Activated naive CD4-positive, alpha-beta T cell treated with anti-CD3 and anti-CD28 coated beads, Interleukin-2, amount 50 U/mL, for 16 hours (primary cell): ENCODE measurements around the gene TMC6.
"Not testable (repeated sequence)": the region's sequence is repeated elsewhere in the genome, so short reads cannot be mapped to it uniquely, and the experiment has no call there.

Experiments used
- DNase-seq: peaks from one replicate; pipeline ENCODE4 v3.0.0-alpha.2; 2020

The TMC6 gene

GRCh38 chr17:78128551-78129350 is at the start of gene TMC6:
Gene TMC6 (minus strand): TSS chr17:78128755. CDS start chr17:78126832, 1,923 bp downstream.
- peak; percentile 62 for DNase-seq

- peak; percentile 79 for DNase-seq
Observed at GRCh38 chr17:78176548-78177025, 48.0 kb upstream of the TMC6 start.

- no peak for DNase-seq
Observed at GRCh38 chr17:78175643-78175981, 47.1 kb upstream of the TMC6 start.

- DNase-seq = no peak
Observed at GRCh38 chr17:78174870-78175642, 46.5 kb upstream of the TMC6 start.

GRCh38 chr17:78174346-78174869 is 45.9 kb upstream of the TMC6 start:
- no peak for DNase-seq

GRCh38 chr17:78173097-78173715 is 44.7 kb upstream of the TMC6 start:
- DNase-seq = no peak

- no peak for DNase-seq
Observed at GRCh38 chr17:78172249-78173051, 43.9 kb upstream of the TMC6 start.

GRCh38 chr17:78171591-78172248 is 43.2 kb upstream of the TMC6 start:
- not testable (repeated sequence) for DNase-seq

GRCh38 chr17:78170692-78171590 is 42.4 kb upstream of the TMC6 start:
- DNase-seq = no peak

GRCh38 chr17:78168903-78169793 is 40.6 kb upstream of the TMC6 start:
- peak; percentile 69 for DNase-seq

GRCh38 chr17:78168242-78168902 is 39.8 kb upstream of the TMC6 start, which contains the start of gene SYNGR2:
Gene SYNGR2 (plus strand): TSS chr17:78168581. CDS start chr17:78168617, 36 bp downstream.
- DNase-seq = peak; percentile 90

GRCh38 chr17:78166416-78166815 is 37.9 kb upstream of the TMC6 start:
- DNase-seq = no peak

- DNase-seq = no peak
Observed at GRCh38 chr17:78164748-78165607, 36.4 kb upstream of the TMC6 start.

GRCh38 chr17:78163881-78164747 is 35.6 kb upstream of the TMC6 start:
- no peak for DNase-seq

- no peak for DNase-seq
Observed at GRCh38 chr17:78159575-78160158, 31.1 kb upstream of the TMC6 start.
